GM18867 (cell line): Measurements from ENCODE around the gene REXO5.
A peak's percentile ranks its signal among the peaks of the same experiment; 100 is the strongest.

Experiments
- ATAC-seq: cut with Tn5 transposase; IDR thresholded peaks from one replicate; pipeline ENCODE4 v1.9.1; 2021; ENCODE audit warnings: mild to moderate bottlenecking, moderate library complexity; ENCODE audit not compliant: unreplicated experiment

REXO5 gene

GRCh38 chr16:20870122-20870820, 63.9 kb downstream of the REXO5 start:
- ATAC-seq: no peak

- no peak for ATAC-seq
These were observed 64.9 kb downstream of the REXO5 start for GRCh38 chr16:20871258-20871657.

DNA sequence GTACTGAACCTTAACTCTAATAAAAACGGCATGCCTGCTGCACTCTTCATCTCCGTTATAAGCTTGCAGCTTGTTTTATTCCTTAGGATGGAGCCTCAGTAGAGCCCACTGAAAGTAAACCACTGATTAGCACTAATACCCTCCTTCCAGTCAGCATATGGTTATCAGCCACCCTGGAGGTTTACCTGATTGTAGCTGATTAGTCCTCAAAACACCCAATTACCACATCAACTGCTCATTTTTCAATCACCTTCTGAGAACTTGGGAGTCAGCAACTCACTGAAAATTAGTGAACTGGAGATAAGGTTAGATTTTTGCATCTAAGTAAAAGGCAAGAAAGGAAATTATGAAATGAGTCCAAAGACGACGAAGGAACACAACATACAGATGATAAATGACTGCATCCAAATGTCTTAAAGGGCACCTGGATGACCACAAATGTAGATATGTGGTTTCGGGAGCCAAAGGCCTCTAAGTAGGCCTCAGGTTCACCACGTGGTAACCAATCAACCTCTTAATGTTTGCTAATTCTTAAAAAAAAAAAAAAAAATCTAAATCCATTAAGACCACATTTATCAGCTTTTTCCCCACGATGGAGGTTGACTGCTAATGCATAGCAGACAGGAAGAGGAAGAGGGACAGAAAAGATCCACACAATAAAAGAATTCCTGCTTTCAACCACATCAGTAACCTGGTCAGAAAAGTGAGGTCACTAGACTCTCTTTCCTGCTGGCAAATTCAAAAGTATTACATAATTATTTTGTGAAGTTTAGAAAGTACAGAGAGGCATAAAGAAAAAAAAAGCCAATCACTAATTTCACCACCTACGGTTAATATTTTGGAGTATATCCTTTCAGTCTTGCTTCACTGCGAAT, 65.9 kb downstream of the REXO5 start:
- ATAC-seq: no peak

DNA sequence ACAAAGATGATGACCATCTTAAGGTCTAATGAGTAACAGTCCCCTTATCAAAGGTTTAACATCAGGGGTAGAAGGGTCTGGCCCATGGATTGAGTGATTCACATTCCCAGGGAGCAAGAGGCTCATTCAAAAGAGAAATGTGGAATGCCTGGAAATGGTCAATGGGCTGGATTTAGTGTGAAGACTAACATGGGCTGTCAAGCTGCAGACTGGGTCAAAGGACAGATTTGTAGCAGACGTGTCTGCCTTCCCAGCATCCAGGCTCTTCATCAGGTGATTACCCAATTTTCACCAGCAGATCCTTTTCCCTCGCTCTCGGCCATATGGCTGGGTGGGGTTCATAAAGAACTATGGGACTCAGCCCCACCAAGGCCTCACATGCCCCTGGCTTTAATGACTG, 67.0 kb downstream of the REXO5 start:
- no peak for ATAC-seq

DNA sequence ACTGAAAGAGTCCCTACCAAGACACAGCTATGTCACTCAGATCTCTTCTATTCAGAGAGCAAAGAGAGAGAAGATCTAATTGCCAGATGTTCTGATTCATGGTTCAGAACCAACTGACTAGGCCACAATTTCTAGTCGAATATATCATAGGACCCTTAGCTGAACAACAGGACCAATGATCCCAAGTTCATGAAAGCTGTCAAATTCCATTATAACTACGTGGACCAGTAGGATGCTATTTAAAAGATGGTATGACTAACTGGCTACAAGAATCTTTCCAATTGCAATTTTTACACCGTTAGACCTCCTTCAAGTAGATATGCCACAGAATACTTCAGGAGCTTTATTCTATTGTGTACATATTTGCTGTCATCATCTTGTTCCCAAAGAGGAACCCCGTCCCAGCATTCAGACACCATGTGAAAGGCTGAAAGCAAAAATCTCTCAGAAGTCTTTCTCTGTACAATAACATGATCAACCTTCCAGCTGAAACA, 67.8 kb downstream of the REXO5 start:
- ATAC-seq: peak; percentile 15

GRCh38 chr16:20875355-20875650, 69.0 kb downstream of the REXO5 start:
- ATAC-seq: no peak

GRCh38 chr16:20878682-20879147, 72.4 kb downstream of the REXO5 start:
- no peak for ATAC-seq

DNA sequence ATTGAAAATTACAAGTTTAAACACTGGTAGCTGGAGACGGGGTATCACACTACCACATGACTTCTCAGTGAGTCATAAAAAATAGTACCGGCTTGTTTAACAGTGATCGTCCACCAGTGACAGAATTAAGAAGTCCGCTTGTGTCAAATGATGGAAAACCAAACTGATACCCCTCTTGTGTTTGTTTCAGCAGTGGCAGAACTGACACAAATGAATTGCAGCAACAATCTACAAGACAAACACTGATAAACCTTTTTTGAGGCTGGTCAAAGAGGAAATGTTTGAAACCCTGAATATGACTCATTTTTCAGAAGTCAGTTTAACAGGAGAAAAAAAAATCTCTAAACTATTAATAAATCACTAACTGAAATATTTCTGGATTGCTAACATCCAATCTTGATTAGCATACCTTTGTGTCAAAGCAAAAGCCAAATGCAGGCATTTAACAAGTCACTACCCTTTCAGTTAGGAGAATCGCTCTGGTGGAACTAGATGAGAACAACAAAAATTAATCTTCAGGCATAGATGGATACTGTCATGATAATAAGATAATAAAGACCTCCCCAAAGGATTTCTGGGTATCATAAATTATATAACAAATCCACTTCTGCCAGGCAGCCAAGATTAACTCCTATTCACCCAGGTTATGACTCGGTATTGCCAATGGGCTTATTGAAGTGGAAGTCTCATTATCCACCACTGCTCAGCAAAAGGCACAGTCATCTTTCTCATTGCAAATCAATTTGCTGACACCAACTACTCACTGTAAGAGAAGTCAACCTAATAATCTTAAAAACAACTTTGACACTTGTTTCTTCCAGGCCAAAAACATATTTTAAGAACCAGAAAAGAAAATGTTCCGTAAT, 73.1 kb downstream of the REXO5 start:
- peak; percentile 34 for ATAC-seq

GRCh38 chr16:20880867-20881502, 74.7 kb downstream of the REXO5 start:
- ATAC-seq: no peak

GRCh38 chr16:20881503-20881878, 75.2 kb downstream of the REXO5 start:
- no peak for ATAC-seq

DNA sequence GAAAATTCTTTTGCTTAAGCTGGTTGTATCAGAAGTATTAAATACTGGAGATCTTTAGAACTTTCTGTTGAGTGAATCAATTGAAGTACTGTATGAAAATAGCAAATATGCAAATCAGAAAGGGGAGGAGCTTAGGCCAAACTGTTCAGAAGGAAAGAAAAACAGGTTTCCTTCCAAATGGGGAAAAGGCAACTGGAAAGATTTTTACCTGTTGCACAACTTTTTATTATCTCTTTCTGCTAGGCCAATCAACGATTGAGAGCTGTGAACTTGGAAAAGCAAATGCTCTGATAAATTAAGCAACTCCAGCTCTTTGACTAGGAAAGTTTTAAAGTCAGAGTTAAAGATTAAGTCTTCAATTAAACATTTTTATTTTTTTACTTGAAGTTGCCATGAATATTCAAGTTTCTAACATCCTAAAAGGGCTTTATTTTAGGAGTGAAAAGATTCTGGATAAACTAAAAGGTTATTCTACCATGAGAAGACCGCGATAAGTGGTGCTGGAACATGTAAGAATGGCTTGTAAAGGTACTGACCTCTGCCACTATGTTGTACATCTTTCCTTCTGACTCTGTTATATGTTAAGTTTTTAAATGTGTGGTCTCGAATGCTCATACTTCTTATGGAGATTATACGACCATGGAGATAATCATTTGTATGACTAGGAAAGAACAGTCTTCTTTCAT, 77.4 kb downstream of the REXO5 start:
- no peak for ATAC-seq

- no peak for ATAC-seq
These were observed 77.9 kb downstream of the REXO5 start for GRCh38 chr16:20884240-20884556.

DNA sequence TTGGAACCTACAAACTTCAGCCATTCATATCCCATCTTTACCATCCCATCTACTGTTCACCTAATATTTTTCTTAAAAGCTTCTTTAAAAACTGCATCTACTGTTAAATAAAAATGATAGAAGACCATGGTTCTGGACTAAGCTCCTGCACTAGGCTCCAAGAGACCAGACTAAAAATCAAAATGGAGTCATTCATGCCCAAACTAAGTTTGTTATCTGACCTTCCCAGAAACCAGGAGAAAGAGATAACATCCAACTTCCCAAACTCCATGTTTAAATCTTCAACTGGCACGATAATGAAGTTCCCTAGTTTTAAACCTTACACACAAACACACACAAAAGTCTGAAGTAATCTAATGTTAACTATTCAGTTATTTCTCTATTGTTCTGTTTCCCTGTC, 80.0 kb downstream of the REXO5 start:
- ATAC-seq: no peak

DNA sequence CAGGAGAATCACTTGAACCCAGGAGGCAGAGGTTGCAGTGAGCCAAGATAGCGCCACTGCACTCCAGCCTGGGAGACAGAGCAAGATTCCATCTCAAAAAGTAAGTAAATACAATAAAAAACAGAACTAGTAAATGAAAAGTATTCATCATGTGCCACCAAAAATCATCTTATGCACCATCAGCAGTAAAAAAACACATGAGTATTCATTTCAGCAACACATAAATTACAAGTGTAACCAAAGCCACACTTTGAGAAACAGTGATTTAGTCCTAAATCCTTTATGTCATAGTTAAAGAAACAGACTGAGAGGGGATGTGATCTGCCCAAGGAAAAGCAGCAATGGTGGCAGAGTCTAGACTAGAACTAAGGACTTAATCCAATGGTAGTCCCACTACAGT, 80.9 kb downstream of the REXO5 start:
- ATAC-seq: no peak

- ATAC-seq: no peak
These were observed 83.4 kb downstream of the REXO5 start for GRCh38 chr16:20889625-20890275.

DNA sequence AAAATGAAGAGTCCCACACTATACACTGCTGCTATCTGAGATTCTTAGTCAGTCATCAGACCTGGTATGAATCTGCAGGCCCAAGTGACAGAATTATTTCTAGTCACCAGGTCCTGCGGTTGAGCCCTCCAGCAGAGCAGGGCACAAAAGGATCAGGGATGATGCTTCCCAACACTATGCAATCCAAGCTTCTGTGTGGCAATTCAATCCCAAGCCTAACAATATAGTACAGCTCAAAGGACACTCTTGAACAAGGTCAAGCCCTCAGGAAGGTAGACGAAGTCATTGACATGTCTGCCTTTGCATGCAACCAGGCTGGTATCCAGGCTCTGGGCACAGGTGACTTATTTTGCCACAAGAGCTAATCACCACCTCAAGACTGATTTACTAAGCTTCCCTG, 88.1 kb downstream of the REXO5 start:
- ATAC-seq: no peak

- ATAC-seq: no peak
These were observed 91.0 kb downstream of the REXO5 start for GRCh38 chr16:20897253-20897897.

DNA sequence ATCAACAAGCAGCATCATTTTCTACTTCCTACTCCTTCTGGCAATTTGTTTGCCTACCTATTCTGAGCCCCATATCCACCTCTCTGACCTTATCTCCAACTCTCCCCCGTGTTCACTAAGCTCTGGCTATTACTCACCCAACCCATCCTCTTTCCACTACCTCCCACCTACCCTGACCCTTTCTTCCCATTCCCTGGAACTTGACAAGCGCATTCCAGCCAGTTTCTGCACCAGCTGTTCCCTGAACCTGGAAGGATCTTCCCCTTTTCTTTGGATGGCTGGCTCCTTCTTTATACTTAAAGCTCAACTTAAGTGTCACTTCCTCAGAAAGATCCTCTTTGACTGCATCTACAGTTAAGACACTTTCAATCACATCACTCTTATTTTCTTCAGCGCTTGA, 91.6 kb downstream of the REXO5 start:
- no peak for ATAC-seq

DNA sequence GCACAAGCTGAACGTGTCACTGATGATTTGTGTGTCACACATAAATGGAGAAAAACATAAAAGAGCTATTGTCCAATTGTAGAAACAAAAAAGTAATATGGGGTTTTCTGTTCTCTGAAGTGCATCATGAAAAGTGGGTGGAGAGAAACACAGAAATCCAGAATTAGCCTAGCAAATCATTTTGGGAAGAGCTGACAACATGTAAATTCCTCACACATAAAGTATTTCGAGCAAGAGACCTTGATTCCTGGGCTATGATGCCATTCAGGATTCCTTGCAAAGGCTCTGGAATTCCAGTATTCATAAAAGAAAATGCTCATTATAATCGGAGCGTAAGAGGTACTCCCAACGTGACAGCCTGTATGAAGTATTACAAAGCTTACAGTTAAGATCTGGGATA, 92.7 kb downstream of the REXO5 start:
- no peak for ATAC-seq
